Left lobe of liver (tissue), 2 donors: ENCODE data around the gene RPSA. TPM values are rescaled to one million over a fixed set of nuclear protein-coding genes. Genes with fewer than 3 reads are reported as not detected.
A peak's percentile ranks its signal among the peaks of the same experiment; 100 is the strongest.
"Not testable (repeated sequence)": the region's sequence is repeated elsewhere in the genome, so short reads cannot be mapped to it uniquely, and the experiment has no call there.

Source experiments
- ATAC-seq: fragments of 200-7000 bp; cut with Tn5 transposase; one replicate; pipeline ENCODE4 v1.9.1; 2020; ENCODE audit warnings: mild to moderate bottlenecking, moderate library complexity
- DNase-seq: peaks from one replicate; pipeline ENCODE4 v3.0.0-alpha.2; 2020; ENCODE audit warnings: low spot score
- total RNA-seq: library from RNA; stranded (reverse); gene quantifications from one replicate; pipeline ENCODE4 v1.2.1, GENCODE V29; 2021
- donor health status: DM: no; HTN: no; CAD: no; lungs with moderate emphysema.
- donor health status: DM: no; HTN: yes; CAD: no.

RPSA gene
- total RNA-seq = 280 TPM

DNA sequence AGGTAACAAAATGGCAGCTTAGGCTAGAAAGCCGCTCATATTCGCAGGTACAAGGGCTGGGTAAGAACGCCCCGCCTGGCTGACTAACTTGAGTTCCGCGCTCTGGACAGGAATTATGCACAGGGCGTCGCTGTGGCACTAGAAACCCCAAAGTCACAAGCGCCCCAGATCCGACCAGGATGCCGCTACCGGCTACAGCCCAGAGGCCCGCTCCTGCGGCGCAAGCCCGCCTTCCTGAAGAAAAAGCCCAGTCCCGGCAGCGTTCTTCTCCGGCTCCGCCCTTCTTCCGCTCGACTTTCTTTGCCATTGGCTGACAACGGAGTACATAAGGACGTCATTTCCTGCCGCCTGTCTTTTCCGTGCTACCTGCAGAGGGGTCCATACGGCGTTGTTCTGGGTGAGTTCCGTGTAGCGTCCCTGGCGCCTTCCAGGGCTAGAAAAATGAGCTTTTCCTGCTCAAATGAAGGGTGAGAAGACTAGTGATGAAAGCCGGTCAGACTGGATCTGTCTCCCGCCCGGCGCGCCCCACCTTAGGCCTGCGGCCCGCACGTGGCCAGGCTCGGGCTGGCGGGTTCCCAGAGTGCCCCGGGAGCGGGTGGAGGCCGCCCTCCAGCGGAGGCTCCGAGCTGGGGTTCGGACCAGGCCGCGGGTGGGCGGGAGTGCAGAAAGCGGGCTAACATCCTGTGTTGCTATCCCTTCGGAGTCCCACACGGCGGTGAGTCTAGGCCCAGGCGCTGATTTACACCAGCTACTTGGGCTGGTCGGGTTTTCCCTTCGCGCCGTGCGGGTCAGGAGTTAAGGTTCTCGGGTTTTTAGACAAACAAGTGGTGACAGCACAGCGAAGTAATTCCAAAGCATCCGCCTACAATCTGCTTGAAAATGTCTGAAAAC, at the start of gene RPSA:
Gene RPSA, plus strand, starts transcription at position 353 of the 891 bp plus-strand sequence. CDS start 934 bp downstream, outside the sequence.
- DNase-seq = peak; percentile 95
- ATAC-seq = peak; percentile 96

DNA sequence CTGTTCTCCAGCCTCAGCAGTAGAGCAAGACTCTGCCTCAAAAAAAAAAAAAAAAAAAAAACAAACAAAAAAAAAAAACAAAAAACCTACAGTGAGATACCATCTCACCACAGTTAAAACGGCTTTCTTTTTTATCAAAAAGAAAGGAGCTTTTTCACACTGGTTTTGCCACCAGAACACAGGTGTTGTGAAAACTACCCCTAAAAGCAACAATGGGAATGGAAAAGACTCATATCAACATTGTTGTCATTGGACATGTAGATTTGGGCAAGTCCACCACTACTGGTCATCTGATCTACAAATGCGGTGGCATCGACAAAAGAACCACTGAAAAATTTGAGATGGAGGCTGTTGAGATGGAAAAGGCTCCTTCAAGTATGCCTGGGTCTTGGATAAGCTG, 48.2 kb upstream of the RPSA start:
- DNase-seq (no peak), ATAC-seq (no peak)

DNA sequence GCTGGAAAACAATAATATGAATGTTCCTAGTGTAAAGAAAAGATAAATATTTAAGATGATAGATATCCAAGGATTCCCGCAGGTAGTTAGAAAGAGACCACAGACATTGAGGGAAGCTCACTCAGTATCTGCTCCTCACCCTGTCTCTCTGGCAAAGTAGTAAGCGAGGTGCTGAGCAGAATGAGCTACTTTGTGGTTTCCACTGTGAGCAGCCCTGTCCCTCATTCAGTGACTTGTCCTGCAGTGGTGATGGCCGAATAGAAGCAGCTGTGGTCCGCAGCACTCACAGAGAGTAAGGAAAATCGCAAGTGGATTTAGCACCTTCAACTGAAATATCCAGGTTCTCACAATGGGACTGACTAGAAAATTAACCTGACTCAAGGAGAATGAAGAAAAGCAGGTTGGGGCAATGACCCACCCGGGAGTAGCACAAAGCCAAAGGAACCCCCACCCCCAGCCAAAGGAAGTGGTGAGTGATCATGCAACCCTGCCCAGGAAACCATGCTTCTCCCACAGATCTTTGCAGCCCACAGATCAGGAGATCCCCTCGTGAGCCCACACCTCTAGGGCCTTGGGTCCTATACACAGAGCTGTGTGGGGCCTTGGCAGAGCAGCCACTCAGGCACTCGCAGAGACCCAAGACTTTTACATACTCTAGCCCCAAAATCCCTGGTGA, 45.1 kb upstream of the RPSA start:
- no peak for ATAC-seq
- DNase-seq = no peak

DNA sequence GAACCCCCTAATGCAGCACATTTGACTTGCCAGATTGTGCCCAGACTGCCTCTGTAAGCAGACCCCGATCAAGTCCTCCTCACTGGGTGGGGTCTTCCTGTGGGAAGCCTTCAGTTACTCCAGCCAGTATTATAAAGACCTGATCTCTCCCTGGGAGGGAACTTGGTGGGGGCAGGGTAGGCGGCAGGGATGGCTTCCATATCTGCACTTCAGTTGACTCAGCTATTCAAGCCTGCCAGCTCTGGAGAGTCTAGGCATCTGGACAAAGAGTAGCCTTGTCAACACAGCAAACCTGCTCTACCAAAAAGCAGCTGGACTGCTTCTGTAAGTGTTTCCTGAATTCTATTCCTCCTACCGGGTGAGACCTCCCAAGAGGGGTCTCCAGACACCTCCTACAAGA, 44.3 kb upstream of the RPSA start:
- DNase-seq = no peak
- ATAC-seq = no peak

DNA sequence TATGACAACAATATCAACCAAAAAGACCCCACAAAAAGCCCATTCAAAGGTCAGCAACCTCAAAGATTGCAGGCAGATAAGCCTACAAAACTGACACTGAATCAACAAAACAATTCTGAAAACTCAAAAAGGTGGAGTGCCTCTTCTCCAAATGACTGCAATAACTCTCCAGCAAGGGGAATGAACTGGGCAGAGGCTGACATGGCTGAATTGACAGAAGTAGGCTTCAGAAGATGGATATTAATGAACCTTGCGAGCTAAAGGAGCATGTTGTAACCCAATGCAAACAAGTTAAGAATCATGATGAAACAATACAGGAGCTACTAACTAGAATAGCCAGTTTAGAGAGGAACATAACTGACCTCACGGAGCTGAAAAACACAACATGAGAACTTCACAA, 43.7 kb upstream of the RPSA start:
- ATAC-seq (peak; percentile 14), DNase-seq (no peak)

DNA sequence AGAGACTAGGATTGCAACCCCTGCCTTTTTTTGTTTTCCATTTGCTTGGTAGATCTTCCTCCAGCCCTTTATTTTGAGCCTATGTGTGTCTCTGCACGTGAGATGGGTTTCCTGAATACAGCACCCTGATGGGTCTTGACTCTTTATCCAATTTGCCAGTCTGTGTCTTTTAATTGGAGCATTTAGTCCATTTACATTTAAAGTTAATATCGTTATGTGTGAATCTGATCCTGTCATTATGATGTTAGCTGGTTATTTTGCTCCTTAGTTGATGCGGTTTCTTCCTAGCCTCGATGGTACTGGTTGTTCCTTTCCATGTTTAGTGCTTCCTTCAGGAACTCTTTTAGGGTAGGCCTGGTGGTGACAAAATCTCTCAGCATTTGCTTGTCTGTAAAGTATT, 36.1 kb upstream of the RPSA start:
- ATAC-seq, DNase-seq: not testable (repeated sequence)

DNA sequence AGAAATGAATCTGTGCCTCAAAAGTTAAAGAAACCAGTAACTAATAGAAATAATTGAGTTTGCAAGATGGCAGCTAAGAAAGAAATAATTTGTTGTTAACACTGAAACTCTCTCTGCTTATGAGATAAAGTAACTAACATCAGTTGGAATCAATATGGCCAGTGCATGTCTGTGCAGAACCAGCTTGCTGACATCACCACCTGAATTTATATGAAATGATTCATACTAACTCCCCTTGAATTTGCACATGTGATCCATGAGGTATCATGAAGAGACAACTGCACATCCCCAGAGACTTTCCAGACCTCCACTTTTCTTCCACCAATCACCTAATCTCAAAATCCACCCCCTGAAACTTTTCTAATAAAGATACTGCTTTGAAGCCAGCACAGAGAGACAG, 33.7 kb upstream of the RPSA start:
- DNase-seq (no peak), ATAC-seq (no peak)

DNA sequence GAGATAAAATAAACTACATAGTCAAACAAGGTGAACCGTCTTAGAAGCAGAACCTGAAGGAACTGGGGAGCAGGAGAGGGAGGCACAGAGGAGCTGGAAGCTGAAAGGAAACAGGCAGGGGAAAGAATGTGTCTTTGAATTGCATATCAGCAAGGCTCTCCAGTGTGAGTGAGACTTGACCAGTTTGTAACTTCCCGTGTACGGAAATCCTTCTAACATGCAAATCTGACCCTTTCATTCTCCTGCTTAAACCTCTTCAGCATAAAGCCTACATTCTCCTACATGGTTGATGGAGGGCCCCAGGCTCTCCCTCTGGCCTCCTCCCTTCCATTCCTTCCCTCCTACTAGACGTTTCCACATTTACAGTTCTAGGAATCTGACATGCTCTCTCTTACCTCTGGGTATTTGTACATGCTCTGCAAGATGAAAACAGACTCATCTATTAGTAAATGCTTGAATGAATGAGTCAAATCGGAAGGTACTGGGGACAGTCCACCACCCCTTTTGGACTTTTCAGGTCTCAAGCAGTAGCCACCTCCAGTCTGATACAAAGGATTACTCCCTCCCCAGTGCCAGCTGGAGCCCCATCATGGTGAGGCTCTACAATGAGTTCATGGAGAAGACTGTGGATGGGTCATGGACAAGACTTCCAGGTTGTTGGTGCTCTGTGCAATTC, 29.4 kb upstream of the RPSA start:
- no peak for DNase-seq
- ATAC-seq = no peak

DNA sequence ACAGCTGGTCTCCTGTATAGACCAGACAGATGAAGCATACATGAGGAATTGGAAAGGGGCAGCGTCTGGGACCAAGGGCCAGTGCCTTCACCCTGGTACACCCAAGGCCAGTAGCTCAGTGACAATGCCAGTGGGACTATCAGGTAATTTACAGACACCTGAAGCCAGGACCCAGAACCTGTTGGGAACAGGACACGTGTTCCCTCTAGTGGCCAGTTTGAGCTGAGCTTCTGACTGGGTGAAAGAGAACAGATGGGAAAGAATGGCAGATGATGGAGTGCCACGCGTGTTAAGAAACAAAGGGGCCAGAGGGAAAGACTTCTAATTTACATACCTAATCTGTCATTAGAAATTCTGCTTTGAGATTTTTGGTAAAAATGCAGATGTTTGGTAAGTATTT, 28.4 kb upstream of the RPSA start:
- DNase-seq (peak; percentile 77), ATAC-seq (peak; percentile 84)

DNA sequence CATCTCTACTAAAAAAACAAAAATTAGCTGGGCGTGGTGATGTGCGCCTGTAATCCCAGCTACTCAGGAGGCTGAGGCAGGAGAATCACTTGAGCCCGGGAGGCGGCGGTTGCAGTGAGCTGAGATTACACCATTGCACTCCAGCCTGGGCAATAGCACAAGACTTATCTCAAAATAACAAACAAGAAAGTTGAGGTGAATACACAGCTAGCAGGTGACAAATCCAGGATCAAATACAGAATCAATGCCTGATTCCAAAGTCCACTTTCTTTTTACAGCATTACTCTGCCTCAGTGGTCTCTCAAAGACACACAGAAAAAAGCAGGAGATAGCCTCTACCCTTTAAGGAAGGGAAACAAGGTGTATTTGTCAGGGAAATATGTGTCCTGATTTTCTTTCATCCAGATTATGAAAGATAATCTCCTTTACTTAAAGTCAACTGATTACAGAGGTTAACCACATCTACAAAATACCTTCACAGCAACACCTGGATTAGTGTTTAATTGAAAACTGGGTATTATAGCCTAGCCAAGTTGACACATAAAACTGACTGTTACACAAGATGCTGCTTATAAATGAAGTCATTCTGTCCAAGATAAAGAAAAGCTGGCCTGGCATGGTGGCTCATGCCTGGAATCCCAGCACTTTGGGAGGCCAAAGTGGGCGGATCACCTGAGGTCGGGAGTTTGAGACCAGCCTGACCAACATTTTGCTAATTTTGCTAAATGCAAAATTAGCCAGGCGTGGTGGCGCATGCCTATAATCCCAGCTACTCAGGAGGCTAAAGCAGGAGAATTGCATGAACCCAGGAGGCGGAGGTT, 27.4 kb upstream of the RPSA start:
- ATAC-seq (peak; percentile 40), DNase-seq (peak; percentile 74)

DNA sequence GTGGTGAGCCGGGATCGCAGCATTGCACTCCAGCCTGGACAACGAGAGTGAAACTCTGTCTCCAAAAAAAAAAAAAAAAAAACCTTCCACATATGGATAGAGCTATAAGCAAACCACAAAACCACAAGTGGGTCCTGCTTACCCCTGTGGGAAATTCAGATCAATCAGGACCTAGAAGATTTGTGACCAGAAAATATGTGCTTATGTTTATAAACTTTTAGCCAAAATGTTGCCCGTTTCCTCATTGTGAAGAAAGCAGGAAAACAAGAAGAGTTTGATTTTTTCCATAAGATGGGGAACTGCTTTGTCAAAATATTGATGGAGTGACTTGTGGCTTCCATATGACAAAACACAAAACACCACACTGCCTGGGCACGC, 26.8 kb upstream of the RPSA start:
- DNase-seq = no peak
- ATAC-seq = no peak

DNA sequence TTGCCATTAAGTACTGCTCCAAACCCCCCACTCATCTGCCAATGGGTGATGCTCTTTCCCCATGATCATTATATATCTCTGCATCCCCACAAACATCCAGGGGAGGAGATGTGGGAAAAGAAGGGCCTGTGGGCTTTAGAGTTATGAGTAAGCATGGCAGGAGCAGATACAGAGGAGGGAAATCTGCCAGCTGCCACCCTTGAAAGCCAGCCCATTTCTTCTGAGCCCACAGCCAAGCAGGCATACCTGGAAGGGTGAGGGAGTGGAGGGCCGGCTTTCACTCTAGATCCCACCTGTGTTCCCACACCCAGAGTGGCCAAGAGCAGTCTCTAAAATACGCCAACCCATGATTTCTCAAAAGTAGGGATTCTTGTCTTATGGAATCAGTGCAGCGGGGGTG, 25.1 kb upstream of the RPSA start:
- ATAC-seq = no peak
- DNase-seq = no peak

DNA sequence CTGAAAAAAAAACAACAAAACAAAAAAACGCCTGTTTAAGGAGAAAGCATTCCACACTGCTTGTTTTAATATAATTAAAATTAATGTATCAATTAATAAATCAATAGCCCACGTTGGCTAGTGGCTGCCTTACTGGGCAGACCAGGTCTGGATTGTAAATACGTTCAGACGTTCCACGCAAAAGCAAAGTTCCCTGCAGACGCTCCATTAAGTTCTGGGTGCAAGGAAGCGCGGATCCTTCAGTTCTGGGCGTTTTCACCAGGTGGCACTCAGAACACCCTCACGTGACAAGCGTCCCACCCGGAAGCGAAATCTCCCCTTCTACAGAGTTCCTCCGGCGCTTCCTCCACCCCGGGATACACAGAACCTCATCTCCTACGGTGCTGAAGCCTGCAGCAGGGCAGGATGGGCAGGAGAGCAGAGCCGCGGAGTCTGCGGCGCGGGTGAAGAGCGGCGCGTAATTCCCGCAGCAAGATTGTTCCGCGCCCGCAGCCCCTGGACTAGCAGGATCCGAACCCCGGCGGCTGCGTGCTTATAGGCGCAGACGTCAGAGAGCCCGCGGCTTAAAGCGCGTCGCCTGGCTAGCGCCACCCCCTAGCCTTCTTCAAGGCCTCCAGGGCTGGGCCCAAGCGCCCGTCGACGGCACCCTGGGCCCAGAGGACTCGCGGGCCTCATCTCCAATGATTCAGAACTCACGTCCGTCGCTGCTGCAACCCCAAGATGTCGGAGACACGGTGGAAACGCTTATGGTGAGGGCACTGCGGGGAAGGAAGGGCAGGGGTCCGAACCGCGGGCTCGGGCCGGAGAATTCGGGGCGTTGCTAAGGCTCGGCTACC, 23.3 kb upstream of the RPSA start, which contains the start of gene SLC25A38:
Gene SLC25A38, plus strand, starts transcription at position 326 of the 836 bp plus-strand sequence. Its CDS starts 355 bp downstream, at position 681.
- DNase-seq (peak; percentile 87), ATAC-seq (peak; percentile 63)

DNA sequence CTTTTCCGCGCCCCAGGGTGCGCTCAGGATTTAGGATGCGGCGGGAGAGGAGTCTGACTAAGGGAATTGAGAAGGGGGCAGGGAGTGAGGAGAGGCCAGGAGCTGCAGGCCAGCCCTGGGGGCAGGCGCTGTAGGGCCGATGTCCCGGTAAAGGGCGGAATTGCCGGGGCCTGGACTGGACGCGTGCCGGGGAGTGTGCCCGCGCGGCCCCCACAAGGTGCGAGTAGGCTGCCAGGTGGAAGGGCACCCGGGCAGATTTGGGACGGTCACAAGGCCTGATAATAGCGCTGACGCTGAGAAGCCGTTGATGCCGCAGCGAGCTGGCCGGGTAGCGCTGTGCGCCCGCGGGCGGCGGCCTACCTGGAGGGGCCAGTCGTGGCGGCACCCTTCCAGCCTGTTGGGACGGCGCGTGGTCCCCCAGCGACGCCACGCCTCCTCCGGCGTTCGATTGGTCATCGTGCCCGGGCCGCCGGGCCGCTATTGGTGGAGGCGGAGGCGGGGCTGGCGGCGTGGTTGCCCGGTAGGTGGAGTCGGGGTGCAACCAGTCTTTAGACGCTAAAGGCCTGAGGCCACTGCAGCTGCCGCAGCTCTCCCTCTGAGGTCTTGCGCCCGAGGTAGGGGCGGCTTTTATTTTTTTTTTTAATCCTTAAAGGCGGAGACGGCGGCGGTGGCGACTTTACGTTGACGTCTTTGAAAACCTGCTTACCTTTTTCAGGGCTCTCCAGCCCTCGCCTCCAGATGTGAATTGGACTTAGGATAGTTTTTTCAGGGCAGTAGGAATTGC, 22.4 kb upstream of the RPSA start:
- ATAC-seq (peak; percentile 89), DNase-seq (peak; percentile 99)

DNA sequence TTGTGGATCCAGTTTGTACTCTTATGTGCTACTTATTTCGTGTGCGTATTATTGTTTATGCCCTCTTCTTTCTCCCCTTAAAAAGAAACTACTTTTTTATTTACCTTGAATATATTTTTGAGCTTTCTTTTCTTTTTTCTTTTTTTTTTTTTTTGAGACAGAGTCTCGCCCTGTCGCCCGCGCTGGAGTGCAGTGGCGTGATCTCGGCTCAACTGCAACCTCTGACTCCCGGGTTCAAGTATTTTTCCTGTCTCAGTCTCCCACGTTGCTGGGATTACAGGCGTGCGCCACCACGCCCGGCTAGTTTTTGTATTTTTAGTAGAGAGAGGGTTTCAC, 21.9 kb upstream of the RPSA start:
- ATAC-seq (no peak), DNase-seq (no peak)

DNA sequence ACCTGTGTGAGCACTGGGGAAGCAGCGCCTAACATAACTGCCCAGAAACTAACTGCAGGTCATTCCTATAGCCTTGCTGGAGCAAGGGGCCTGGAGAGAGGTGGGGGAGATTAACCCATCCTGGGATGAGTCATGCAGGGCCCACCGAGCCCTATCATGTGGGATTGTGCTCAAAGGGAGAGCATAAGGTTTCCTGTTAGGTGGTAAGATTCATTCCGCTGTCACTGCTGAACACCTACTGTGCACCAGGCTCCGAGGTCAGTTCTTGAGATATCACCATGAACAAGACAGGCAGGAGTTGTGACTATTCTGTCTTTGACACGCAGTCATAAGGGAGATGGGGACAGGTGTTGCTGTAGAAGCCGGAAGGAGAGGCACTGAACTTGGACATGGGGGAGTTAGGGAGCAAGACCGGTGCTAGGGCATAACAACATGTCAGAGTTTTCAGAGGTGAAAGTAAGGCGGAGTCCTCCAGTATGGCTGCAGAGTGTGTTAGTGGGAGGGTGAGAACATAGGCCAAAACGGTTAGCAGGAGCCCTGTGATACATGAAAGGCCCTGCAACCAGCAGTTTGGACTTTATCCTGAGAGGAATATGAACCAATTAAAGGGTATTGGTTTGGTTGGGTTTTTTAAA, 20.9 kb upstream of the RPSA start:
- ATAC-seq (peak; percentile 5), DNase-seq (no peak)

DNA sequence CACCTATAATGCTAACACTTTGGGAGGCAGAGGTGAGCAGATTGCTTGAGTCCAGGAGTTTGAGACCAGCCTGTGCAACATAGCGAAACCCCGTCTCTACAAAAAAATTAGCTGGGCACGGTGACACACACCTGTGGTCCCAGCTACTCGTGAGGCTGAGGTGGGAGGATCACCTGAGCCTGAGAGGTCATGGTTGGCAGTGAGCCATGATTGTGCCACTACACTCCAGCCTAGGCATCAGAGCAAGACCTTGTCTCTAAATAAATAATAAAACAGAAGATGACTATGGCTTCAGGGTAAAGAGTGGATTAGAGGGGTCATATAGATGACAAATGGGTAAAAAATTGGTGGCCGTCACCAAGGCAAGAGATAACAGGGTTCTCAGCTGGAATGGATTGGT, 20.2 kb upstream of the RPSA start:
- ATAC-seq (no peak), DNase-seq (no peak)

DNA sequence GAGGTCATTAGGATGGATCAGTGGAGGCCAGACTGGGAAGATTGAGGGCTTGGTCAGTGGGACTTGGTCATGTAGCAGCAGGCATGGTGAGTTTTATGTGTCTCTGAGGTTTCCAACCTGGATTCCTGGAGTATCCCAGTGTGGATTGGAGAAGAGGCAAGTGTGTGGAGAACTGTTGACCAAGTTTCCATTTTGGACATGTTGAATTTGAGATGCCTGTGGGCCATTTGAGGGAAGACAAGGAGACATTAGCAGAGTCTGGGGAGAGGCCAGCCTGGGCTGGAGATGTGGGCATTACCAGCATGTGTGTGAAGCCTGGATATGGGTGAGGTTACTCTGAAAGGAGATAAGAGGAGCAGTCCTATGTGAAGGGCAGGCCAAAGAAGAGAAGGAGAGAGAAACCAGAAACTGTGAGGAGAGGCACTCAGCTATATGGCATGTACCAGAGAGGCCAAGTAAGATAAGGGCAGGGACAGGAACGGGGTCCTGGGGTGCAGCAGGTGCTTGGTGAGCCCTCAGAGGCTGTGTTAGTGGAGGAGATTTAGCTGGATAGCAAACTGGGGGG, 19.0 kb upstream of the RPSA start:
- ATAC-seq = no peak

More for the DNA sequence above, 19.0 kb upstream of the RPSA start:
- DNase-seq = no peak
